Neutrophil (primary cell): ENCODE data around the gene ATP1B2.

Experiments
- H3K27ac ChIP-seq: fragments of 200-600 bp; sonication (generic); 2 replicates; pipeline ENCODE4 v1.5.1; 2016; ENCODE audit warnings: mild to moderate bottlenecking, moderate library complexity
- H3K27me3 ChIP-seq: fragments of 200-600 bp; sonication (generic); 2 replicates; pipeline ENCODE4 v1.6.0; 2016; ENCODE audit warnings: mild to moderate bottlenecking
- H3K36me3 ChIP-seq: fragments of 200-600 bp; sonication (generic); 2 replicates; pipeline ENCODE4 v1.5.1; 2017
- H3K4me1 ChIP-seq, 2 experiments: fragments of 200-600 bp in 1 of 2; sonication (generic) in 1 of 2; 1 replicate in 1 of 2; 2 replicates in 1 of 2; pipeline versions ENCODE4 v1.5.1 to v1.6.1; 2013 to 2016; ENCODE audit warnings: low read depth in 1 of 2, low read length in 1 of 2, mild to moderate bottlenecking in 1 of 2, moderate library complexity in 1 of 2; ENCODE audit not compliant: control insufficient read depth in 1 of 2, insufficient read depth in 1 of 2
- H3K4me3 ChIP-seq, 2 experiments: fragments of 200-600 bp in 1 of 2; sonication (generic) in 1 of 2; 1 replicate in 1 of 2; 2 replicates in 1 of 2; pipeline ENCODE4 v1.5.1; 2013 to 2016; ENCODE audit warnings: low read depth in 1 of 2, low read length in 1 of 2, mild to moderate bottlenecking in 1 of 2, moderate library complexity in 1 of 2
- H3K9me3 ChIP-seq: fragments of 200-600 bp; sonication (generic); 2 replicates; pipeline ENCODE4 v1.5.1; 2016
- TF ChIP-seq, protein P1 (sequence below): fragments of 200-600 bp; sonication (generic); IDR thresholded peaks from 2 replicates; pipeline ENCODE4 v1.5.1; 2016; ENCODE audit warnings: antibody characterized with exemption

Gene ATP1B2

DNA sequence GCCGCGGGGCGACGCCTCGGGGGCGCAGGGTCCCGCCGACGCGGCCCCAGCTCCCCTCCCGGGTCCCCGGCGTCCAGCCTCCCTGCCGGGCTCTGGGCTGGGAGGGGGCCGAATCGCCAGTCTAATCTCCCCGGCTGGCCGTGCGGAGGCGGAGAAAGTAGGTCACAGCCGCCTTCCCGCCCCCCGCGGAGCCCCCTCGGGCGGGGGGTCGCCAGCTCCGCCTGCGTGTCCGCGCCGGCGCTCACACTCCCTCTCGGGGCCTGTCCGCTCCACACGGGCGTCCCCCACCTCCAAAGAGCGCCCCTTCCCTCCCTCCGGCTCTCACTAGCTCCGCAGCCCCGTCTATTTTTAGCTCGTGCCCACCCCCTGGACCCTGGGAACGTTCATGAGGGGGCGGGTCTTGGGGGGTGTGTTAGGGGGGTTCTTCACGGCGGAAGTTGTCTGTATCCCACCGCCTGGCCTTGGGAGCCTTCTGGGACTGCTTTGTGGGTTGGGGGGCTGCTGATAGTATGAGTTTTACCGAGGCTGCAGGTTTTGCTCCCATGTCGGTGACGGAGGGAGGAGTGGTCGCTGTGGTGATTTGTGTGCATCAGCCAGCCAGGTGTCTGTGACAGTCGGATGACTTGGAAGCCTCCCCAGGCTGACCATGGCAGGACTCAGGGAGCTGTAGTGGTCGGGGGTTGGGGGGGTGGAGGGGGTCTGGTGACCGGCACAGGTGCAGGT lies 1.1 kb downstream of the ATP1B2 start:
- H3K4me1 ChIP-seq, result peaks cover 10 to 13% of the 10 kb centered on the region in 2 experiments
- H3K9me3 ChIP-seq, result no peaks in the 10 kb centered on the region
- no peaks in the 10 kb centered on the region for H3K36me3 ChIP-seq
- TF ChIP-seq, protein P1, sequence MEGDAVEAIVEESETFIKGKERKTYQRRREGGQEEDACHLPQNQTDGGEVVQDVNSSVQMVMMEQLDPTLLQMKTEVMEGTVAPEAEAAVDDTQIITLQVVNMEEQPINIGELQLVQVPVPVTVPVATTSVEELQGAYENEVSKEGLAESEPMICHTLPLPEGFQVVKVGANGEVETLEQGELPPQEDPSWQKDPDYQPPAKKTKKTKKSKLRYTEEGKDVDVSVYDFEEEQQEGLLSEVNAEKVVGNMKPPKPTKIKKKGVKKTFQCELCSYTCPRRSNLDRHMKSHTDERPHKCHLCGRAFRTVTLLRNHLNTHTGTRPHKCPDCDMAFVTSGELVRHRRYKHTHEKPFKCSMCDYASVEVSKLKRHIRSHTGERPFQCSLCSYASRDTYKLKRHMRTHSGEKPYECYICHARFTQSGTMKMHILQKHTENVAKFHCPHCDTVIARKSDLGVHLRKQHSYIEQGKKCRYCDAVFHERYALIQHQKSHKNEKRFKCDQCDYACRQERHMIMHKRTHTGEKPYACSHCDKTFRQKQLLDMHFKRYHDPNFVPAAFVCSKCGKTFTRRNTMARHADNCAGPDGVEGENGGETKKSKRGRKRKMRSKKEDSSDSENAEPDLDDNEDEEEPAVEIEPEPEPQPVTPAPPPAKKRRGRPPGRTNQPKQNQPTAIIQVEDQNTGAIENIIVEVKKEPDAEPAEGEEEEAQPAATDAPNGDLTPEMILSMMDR, result no peak
- H3K27ac ChIP-seq, result no peak overlapping the region
- H3K4me3 ChIP-seq, result no peak overlapping the region
- peaks cover 88% of the 10 kb centered on the region for H3K27me3 ChIP-seq

DNA sequence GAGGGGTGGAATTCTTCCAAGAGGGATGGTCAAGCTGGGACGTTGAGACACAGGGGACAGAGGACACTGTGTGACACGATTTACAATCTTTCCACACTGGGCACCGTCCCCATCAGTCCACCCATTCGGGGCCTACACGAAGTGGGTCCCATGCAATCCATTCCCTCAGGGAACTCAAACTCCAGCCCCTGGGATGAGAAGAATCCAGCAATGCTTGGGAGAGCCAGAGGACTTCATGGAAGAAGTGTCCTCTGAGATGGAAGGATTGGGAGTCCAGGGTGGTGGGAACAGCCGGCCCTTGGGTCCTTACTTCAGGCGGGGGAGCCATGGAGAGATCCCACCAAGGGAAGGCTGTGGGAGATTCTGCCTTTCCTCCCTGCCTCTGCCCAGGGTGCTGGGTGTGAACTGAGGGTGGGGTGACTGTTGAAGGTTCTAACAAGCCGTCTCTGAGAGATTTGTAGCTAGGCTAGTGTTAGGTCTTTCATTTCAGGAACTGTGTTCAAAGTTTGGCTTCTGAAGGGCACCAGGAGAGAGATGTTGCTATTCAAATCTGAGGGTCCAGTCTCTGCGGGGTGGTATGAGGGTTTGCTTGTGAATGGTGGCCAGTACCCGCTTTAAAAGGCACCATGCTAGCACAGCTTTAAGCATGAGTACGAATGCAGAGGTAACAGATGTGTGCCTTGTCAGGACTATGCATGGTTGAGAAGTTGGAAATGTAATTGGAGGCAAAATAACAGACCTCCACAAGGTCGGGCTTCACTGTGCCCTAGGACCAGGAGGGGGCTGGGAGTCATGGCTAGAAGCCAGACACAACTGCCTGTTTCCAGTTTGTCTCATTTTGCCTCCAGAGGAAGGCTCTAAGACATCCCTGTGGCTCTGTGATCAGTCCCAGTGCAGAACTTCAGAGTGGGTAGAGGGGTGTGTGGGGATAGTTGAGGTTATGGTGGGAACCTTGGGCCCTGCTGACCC lies 1.9 kb downstream of the ATP1B2 start:
- Histone ChIP-seq H3K36me3 (no peaks in the 10 kb centered on the region), H3K9me3 (no peaks in the 10 kb centered on the region), H3K27ac (no peak overlapping the region), H3K27me3 (peaks cover 82% of the 10 kb centered on the region), H3K4me3 (no peak overlapping the region), H3K4me1 (peaks cover 5 to 13% of the 10 kb centered on the region in 2 experiments)
- TF ChIP-seq, protein P1, result no peak

DNA sequence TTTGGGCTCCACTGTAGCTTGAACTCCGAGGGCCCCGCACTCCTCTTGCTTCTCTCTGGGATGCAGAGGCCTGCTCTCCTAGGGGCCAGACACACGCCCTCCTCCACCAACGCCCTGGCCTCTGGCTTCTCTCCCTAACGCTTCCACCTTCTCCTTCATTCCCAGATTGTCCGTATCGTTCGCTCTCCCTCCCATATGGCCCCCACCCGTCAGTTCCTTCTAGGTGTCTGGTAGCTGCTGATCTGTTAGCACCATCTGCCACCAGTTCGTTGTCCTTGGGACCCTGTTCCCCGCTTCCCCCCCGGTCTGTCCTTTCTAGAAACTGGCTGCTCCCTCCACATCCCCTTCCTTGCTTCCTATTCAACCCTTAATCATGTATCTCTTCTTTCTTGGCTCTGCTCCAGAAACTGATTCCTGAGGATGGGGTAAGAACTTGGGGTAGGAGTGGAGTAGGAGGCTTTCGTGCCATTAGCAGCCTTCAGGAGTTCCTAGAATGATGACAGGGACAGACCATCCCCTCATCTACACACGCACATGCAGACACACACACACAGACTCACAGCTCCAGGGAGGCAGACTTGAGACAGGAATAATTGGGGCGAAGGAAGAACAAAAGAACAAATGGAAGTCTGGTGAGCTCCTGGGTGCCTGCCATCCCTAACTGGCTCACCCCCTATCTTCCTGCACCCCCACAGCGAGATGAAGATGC lies 4.3 kb downstream of the ATP1B2 start:
- H3K27ac ChIP-seq, result no peak overlapping the region
- no peaks in the 10 kb centered on the region for H3K36me3 ChIP-seq
- peaks cover 5 to 13% of the 10 kb centered on the region in 2 experiments for H3K4me1 ChIP-seq
- H3K9me3 ChIP-seq, result no peaks in the 10 kb centered on the region
- H3K27me3 ChIP-seq, result peaks cover 58% of the 10 kb centered on the region
- H3K4me3 ChIP-seq, result no peak overlapping the region
- TF ChIP-seq, protein P1, result no peak

DNA sequence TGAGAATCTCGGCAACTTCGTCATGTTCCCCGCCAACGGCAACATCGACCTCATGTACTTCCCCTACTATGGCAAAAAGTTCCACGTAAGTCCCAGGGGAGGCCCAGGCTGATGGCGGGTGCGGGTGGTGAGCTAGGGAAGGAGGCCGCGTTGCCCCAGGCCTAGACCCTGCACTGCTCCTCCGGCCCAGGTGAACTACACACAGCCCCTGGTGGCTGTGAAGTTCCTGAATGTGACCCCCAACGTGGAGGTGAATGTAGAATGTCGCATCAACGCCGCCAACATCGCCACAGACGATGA lies 4.8 kb downstream of the ATP1B2 start:
- TF ChIP-seq, protein P1, result no peak
- H3K36me3 ChIP-seq, result no peaks in the 10 kb centered on the region

DNA sequence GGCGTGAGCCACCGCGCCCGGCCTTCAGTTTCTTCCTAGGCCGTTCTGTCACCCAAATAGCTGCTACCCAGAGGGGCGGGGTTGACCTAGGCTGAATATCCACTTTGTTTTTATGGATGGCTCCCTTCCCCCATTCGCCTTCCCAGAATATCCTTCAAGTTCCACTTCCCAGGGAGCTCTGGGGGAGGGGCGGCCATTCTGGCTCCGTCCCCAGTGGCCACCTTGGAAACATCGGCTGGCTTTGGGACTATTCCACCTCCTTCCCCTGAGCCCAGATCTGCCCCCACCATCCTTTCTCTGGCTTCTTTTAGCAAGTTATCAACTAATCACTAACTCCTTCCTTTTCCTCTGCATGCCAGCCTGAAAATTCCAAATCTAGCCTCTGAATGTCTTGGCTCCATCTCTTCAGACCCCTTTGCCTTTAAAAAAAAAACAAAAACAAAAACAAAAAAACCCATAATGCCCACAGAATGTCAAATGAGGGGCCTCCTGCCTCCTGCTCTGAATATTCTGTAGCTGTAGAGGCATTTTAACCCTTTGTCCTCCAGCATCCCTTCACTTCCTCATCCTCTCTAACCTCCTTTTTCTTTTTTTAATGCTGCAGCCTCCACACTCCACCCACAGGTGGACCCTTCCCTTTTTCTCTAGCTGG lies 6.4 kb downstream of the ATP1B2 start:
- peaks cover 37% of the 10 kb centered on the region for H3K27me3 ChIP-seq
- H3K4me3 ChIP-seq, result no peak overlapping the region
- no peaks in the 10 kb centered on the region for H3K4me1 ChIP-seq
- H3K27ac ChIP-seq, result no peak overlapping the region
- H3K36me3 ChIP-seq, result no peaks in the 10 kb centered on the region
- TF ChIP-seq, protein P1, result no peak
- no peaks in the 10 kb centered on the region for H3K9me3 ChIP-seq

More for the DNA sequence above, 4.8 kb downstream of the ATP1B2 start:
- H3K4me3 ChIP-seq, result no peak overlapping the region
- peaks cover 53% of the 10 kb centered on the region for H3K27me3 ChIP-seq
- H3K27ac ChIP-seq, result no peak overlapping the region
- no peaks in the 10 kb centered on the region for H3K9me3 ChIP-seq
- peaks cover 2 to 13% of the 10 kb centered on the region in 2 experiments for H3K4me1 ChIP-seq
